ENCODE measurements around the gene EFNA5. TPM values are rescaled to one million over a fixed set of nuclear protein-coding genes. Genes with fewer than 3 reads are reported as not detected.

The EFNA5 gene
- total and polyA plus RNA-seq, 2 of the 8 experiments (the other 6 are each of a cell fraction or from before 2014, with no cell fraction given): 9.6 to 21.8 TPM

DNA sequence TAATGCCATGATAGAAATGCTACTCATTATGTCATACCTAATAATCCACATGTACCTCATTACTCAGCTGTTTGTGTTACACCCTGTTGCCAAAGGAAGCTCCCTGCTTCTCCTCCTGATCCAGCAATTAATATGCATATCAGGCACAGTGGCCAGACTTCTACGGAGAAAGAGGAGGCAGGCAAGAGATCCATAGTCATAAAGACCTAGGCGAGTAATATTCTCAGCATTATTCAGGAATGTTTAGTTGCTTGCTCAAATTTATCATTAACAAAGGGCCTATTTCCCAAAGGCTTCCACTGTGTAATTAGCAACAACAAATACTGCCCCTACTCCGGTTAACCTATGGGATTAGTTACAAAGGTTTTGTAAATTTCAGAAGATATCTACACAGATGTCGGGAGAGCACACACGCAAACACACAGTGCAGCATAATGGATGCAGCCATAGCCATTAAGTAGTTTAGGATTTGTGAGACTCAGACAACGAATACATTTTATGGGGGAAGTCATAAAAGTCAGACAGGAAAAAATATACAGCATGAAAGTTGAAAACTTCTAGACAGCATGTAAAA, 192.6 kb downstream of the EFNA5 start:
- no peaks in the 10 kb centered on the region for H3K27me3 ChIP-seq (replicated peaks in 1 of 4; ENCODE audit: control insufficient read depth in 3 of 4, extremely low read depth in 1 of 4, insufficient read depth in 3 of 4, low read length in 3 of 4)
- H2AFZ ChIP-seq (ENCODE audit: low read length): no peak overlapping the region
- H3K27ac ChIP-seq (ENCODE audit: low read depth, low read length): no peak overlapping the region
- no peaks in the 10 kb centered on the region for H3K79me1 ChIP-seq (ENCODE audit: low read depth, low read length)
- DNase-seq (ENCODE audit: low read depth in 1 of 2, low spot score in 2 of 2): no peak
- H3K23me2 ChIP-seq (ENCODE audit: low read depth, low read length): no peaks in the 10 kb centered on the region
- TF ChIP-seq RXRA (IDR thresholded peaks at IDR 0.05; ENCODE audit: insufficient read depth, low read depth, low read length): no peak
- TF ChIP-seq SP4 (IDR thresholded peaks at IDR 0.05; ENCODE audit: low read length): no peak
- TF ChIP-seq NRF1 (IDR thresholded peaks at IDR 0.05; ENCODE audit: low read depth, low read length): no peak
- TF ChIP-seq, protein P1, sequence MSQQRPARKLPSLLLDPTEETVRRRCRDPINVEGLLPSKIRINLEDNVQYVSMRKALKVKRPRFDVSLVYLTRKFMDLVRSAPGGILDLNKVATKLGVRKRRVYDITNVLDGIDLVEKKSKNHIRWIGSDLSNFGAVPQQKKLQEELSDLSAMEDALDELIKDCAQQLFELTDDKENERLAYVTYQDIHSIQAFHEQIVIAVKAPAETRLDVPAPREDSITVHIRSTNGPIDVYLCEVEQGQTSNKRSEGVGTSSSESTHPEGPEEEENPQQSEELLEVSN (IDR thresholded peaks at IDR 0.05): no peak
- H3K9ac ChIP-seq (replicated peaks in 1 of 4; ENCODE audit: extremely low read depth in 1 of 4, low read depth in 3 of 4, low read length in 3 of 4): no peak overlapping the region
- no peak overlapping the region for H2BK120ac ChIP-seq (replicated peaks; ENCODE audit: low read depth, low read length)
- H4K20me1 ChIP-seq (replicated peaks in 1 of 2; ENCODE audit: control insufficient read depth in 1 of 2, insufficient read depth in 2 of 2, low read length in 2 of 2): no peaks in the 10 kb centered on the region
- FAIRE-seq: no peak
- H3K56ac ChIP-seq (replicated peaks; ENCODE audit: insufficient read length, low read depth, low read length): no peak overlapping the region
- no peak overlapping the region for H2AK5ac ChIP-seq (ENCODE audit: low read depth, low read length)
- H3K4ac ChIP-seq (replicated peaks; ENCODE audit: insufficient read length, low read depth, low read length): no peak overlapping the region
- no peak overlapping the region for H2BK5ac ChIP-seq (ENCODE audit: low read depth, low read length)
- peak overlapping the region; percentile 3 to 4; a peak in 2 of 4 replicates for H3K4me2 ChIP-seq (ENCODE audit: insufficient read depth in 1 of 2, low read depth in 2 of 2, low read length in 2 of 2)
- H3K4me3 ChIP-seq (ENCODE audit: extremely low read depth in 1 of 4, insufficient read depth in 2 of 4, low read depth in 3 of 4, low read length in 4 of 4): no peak overlapping the region
- POLR2A ChIA-PET (ENCODE audit: partially characterized antibody): interaction anchor here (0.6 kb wide), 1 partner anchor 112 kb away, joined by 3 read pairs; no protein-coding TSS in a partner anchor
- no peaks in the 10 kb centered on the region for H3K79me2 ChIP-seq (ENCODE audit: control insufficient read depth in 1 of 2, insufficient read depth in 2 of 2, low read length in 2 of 2)
- no peak overlapping the region for H4K5ac ChIP-seq (ENCODE audit: insufficient read length, low read depth, low read length)
- H3K36me3 ChIP-seq (ENCODE audit: control insufficient read depth in 2 of 4, insufficient read depth in 4 of 4, low read length in 3 of 4): no peaks in the 10 kb centered on the region
- H4K8ac ChIP-seq (ENCODE audit: extremely low read depth, insufficient read depth, low read length): no peak overlapping the region
- H3K23ac ChIP-seq (ENCODE audit: insufficient read length): no peak overlapping the region
- H3K9me3 ChIP-seq (ENCODE audit: insufficient read depth in 2 of 2, low read depth in 1 of 2, low read length in 1 of 2): no peaks in the 10 kb centered on the region
- H3K4me1 ChIP-seq (replicated peaks in 1 of 4; ENCODE audit: control insufficient read depth in 3 of 4, insufficient read depth in 4 of 4, low read length in 3 of 4): peaks cover 0 to 28% (median 13%) of the 10 kb centered on the region in 4 experiments; a peak in 4 of 7 replicates
- 56% methylated on average over 6 of the region's 6 CpGs; no CpG with 5 or more reads in 1 of the 2 experiments for WGBS, 2 experiments (ENCODE audit: extremely low coverage in 1 of 2, insufficient coverage in 1 of 2, insufficient read length in 1 of 2, insufficient replicate concordance in 2 of 2, low coverage in 1 of 2, low lambda C conversion rate in 2 of 2, missing lambda C conversion rate in 1 of 2)
- H3K14ac ChIP-seq (ENCODE audit: insufficient read length): no peak overlapping the region
- H2BK20ac ChIP-seq (ENCODE audit: low read length): no peak overlapping the region
- CTCF ChIA-PET (ENCODE audit: partially characterized antibody): no interaction called here
- H2BK15ac ChIP-seq (ENCODE audit: low read length): no peak overlapping the region
- H3K18ac ChIP-seq (ENCODE audit: extremely low read depth, low read length): no peak overlapping the region
- no peak overlapping the region for H4K91ac ChIP-seq (replicated peaks; ENCODE audit: insufficient read length, low read length)
- H2BK12ac ChIP-seq (ENCODE audit: low read depth, low read length): no peak overlapping the region

Measured in H1 (cell line).